NCI-H82 treated with DMSO at 0.1 percent for 48 hours (cell line): ENCODE data around the gene CYP17A1.

Experiments
- DNase-seq: peaks from one replicate; lab custom pipeline; 2025; ENCODE audit not compliant: unreplicated experiment; lab: John Stamatoyannopoulos, UW

The CYP17A1 gene

GRCh38 chr10:102811346-102811745, 25.9 kb downstream of the CYP17A1 start:
- no peak for DNase-seq

GRCh38 chr10:102808380-102808779, 28.8 kb downstream of the CYP17A1 start:
- DNase-seq = no peak

GRCh38 chr10:102804382-102805055, 32.7 kb downstream of the CYP17A1 start:
- no peak for DNase-seq

GRCh38 chr10:102802920-102803534, 34.2 kb downstream of the CYP17A1 start:
- no peak for DNase-seq

- DNase-seq = no peak
These were observed 35.2 kb downstream of the CYP17A1 start for GRCh38 chr10:102801978-102802377.

GRCh38 chr10:102801496-102801895, 35.7 kb downstream of the CYP17A1 start:
- DNase-seq = no peak

GRCh38 chr10:102800611-102801335, 36.4 kb downstream of the CYP17A1 start:
- DNase-seq = no peak

- no peak for DNase-seq
These were observed 37.3 kb downstream of the CYP17A1 start for GRCh38 chr10:102799691-102800471.

- no peak for DNase-seq
These were observed 40.6 kb downstream of the CYP17A1 start for GRCh38 chr10:102796407-102797176.

GRCh38 chr10:102795453-102796406, 41.5 kb downstream of the CYP17A1 start:
- no peak for DNase-seq

- no peak for DNase-seq
These were observed 45.3 kb downstream of the CYP17A1 start for GRCh38 chr10:102791754-102792395.

GRCh38 chr10:102785818-102786217, 51.4 kb downstream of the CYP17A1 start:
- no peak for DNase-seq

- no peak for DNase-seq
These were observed 53.6 kb downstream of the CYP17A1 start for GRCh38 chr10:102783568-102783967.

GRCh38 chr10:102782673-102783551, 54.3 kb downstream of the CYP17A1 start:
- no peak for DNase-seq

GRCh38 chr10:102781921-102782557, 55.2 kb downstream of the CYP17A1 start:
- no peak for DNase-seq

- no peak for DNase-seq
These were observed 55.9 kb downstream of the CYP17A1 start for GRCh38 chr10:102781090-102781920.
